Skin of body (tissue), 1 donor: ENCODE measurements around the gene BPIFB1. TPM values are rescaled to one million over a fixed set of nuclear protein-coding genes. Genes with fewer than 3 reads are reported as not detected.

Source experiments
- total RNA-seq: library from RNA; depleted of rRNA; stranded (reverse); fragments of >200 nt; gene quantifications from one replicate; pipeline ENCODE4 v1.2.3, GENCODE V29; 2014

The BPIFB1 gene
- total RNA-seq, 1 donor from 2014 or later, result not detected

Other genes with a start within 250 kb of the BPIFB1 start
- gene BPIFB3, start 229.3 kb upstream of the BPIFB1 start, total RNA-seq, result not detected
- not detected for gene BPIFB4, start 203.6 kb upstream of the BPIFB1 start, total RNA-seq
- gene BPIFA2, start 115.1 kb upstream of the BPIFB1 start, total RNA-seq, result not detected
- gene BPIFA3, start 65.9 kb upstream of the BPIFB1 start, total RNA-seq, result not detected
- not detected for gene BPIFA1, start 47.2 kb upstream of the BPIFB1 start, total RNA-seq
- 14.0 TPM for gene CDK5RAP1, start 118.3 kb downstream of the BPIFB1 start, total RNA-seq
- gene SNTA1, start 160.5 kb downstream of the BPIFB1 start, total RNA-seq, result 8.7 TPM
- 14.4 TPM for gene CBFA2T2, start 206.9 kb downstream of the BPIFB1 start, total RNA-seq